ENCODE measurements around the gene PPP3CA.

PPP3CA gene

DNA sequence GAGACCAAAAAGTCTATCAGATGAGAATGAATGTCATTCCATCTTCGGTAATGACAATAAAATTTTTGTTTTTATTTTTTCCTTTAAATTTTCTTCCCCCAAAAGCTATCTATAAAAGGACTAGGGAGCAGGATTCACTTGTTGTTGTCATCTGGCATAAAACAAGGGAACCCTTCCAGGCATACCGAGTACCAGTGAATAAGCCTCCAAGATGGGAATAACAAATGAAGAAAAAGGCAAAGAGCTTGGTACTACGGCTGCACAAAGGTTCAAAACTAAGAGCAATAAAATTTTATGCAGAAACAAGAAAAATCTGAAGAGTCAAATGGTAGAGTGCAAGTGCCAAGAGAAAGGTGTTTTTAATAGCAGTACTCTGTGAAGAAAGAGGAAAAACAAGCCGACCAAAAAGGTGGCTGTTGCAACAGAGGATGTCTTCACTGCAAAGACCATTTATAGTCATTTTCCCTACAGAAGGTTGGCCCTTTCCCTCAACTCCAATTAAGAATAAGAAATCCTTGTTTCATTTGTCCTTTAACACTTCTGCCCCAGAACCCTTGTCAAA lies 25.8 kb downstream of the PPP3CA start:
- ChIA-PET POLR2A (no interaction called here), CTCF (no interaction called here)
- TF ChIP-seq FOXK2 (IDR thresholded peaks at IDR 0.05) (no peak), NFRKB (IDR thresholded peaks at IDR 0.05) (no peak), TARDBP (IDR thresholded peaks at IDR 0.05) (no peak), HDGF (IDR thresholded peaks at IDR 0.05; ENCODE audit: borderline replicate concordance) (no peak), FOXA1 (IDR thresholded peaks at IDR 0.05) (no peak), L3MBTL2 (conservative IDR thresholded peaks at IDR 0.05) (no peak), ELF4 (IDR thresholded peaks at IDR 0.05) (no peak), ZNF384 (IDR thresholded peaks at IDR 0.05) (no peak), ARNT (IDR thresholded peaks at IDR 0.05) (no peak), FOXM1 (IDR thresholded peaks at IDR 0.05; ENCODE audit: borderline replicate concordance) (no peak), BHLHE40 (IDR thresholded peaks at IDR 0.05; ENCODE audit: borderline replicate concordance) (no peak), SUZ12 (IDR thresholded peaks at IDR 0.05) (no peak), SP1 (IDR thresholded peaks at IDR 0.05) (no peak), LEF1 (IDR thresholded peaks at IDR 0.05; ENCODE audit: borderline replicate concordance) (no peak), PKNOX1 (IDR thresholded peaks at IDR 0.05) (no peak), CTBP1 (IDR thresholded peaks at IDR 0.05; ENCODE audit: borderline replicate concordance) (no peak)

DNA sequence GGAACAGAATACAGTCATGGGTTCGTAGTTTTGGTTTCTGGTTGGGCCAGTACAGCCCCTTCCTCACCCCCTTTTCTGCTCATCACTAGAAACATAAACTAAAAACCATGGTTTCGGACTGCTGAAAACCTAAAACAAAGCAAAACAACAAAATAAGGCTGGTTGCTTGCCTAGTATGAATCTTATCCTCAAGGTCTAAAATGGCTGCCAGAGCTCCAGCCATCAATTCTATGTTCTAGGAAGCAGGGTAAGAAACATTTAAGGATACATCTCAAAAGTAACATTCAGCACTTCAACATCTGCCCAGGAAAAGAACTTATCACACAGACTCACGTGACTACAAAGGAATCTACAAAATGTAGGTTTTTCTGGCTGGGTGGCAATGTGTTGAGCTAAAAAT lies 31.5 kb downstream of the PPP3CA start:
- DNase-seq (ENCODE audit: extremely low spot score) = no peak
- CTCF ChIA-PET = no interaction called here
- TF ChIP-seq FOXK2 (IDR thresholded peaks at IDR 0.05) (no peak), ELF4 (IDR thresholded peaks at IDR 0.05) (no peak), BHLHE40 (IDR thresholded peaks at IDR 0.05; ENCODE audit: borderline replicate concordance) (no peak), LEF1 (IDR thresholded peaks at IDR 0.05; ENCODE audit: borderline replicate concordance) (no peak), ARNT (IDR thresholded peaks at IDR 0.05) (no peak), CTBP1 (IDR thresholded peaks at IDR 0.05; ENCODE audit: borderline replicate concordance) (no peak), SP1 (IDR thresholded peaks at IDR 0.05) (no peak), L3MBTL2 (conservative IDR thresholded peaks at IDR 0.05) (no peak), FOXM1 (IDR thresholded peaks at IDR 0.05; ENCODE audit: borderline replicate concordance) (no peak), NFRKB (IDR thresholded peaks at IDR 0.05) (no peak), HDGF (IDR thresholded peaks at IDR 0.05; ENCODE audit: borderline replicate concordance) (no peak), PKNOX1 (IDR thresholded peaks at IDR 0.05) (no peak), TARDBP (IDR thresholded peaks at IDR 0.05) (no peak), FOXA1 (IDR thresholded peaks at IDR 0.05) (no peak), ZNF384 (IDR thresholded peaks at IDR 0.05) (no peak), SUZ12 (IDR thresholded peaks at IDR 0.05) (no peak)
- POLR2A ChIA-PET = no interaction called here

More for the DNA sequence above, 25.8 kb downstream of the PPP3CA start:
- no peak for DNase-seq (ENCODE audit: extremely low spot score)

- CTCF ChIA-PET = no interaction called here
- POLR2A ChIA-PET = no interaction called here
- no peak for TF ChIP-seq TARDBP (IDR thresholded peaks at IDR 0.05)
- no peak for TF ChIP-seq NFRKB (IDR thresholded peaks at IDR 0.05)
- TF ChIP-seq FOXM1 (IDR thresholded peaks at IDR 0.05; ENCODE audit: borderline replicate concordance) = no peak
- TF ChIP-seq L3MBTL2 (conservative IDR thresholded peaks at IDR 0.05) = no peak
- TF ChIP-seq CTBP1 (IDR thresholded peaks at IDR 0.05; ENCODE audit: borderline replicate concordance) = no peak
- TF ChIP-seq PKNOX1 (IDR thresholded peaks at IDR 0.05) = no peak
- no peak for TF ChIP-seq HDGF (IDR thresholded peaks at IDR 0.05; ENCODE audit: borderline replicate concordance)
- no peak for TF ChIP-seq ARNT (IDR thresholded peaks at IDR 0.05)
- TF ChIP-seq BHLHE40 (IDR thresholded peaks at IDR 0.05; ENCODE audit: borderline replicate concordance) = no peak
- TF ChIP-seq SUZ12 (IDR thresholded peaks at IDR 0.05) = no peak
- no peak for TF ChIP-seq FOXA1 (IDR thresholded peaks at IDR 0.05)
- no peak for TF ChIP-seq ELF4 (IDR thresholded peaks at IDR 0.05)
- TF ChIP-seq LEF1 (IDR thresholded peaks at IDR 0.05; ENCODE audit: borderline replicate concordance) = no peak
- TF ChIP-seq SP1 (IDR thresholded peaks at IDR 0.05) = no peak
- no peak for DNase-seq (ENCODE audit: extremely low spot score)
Measured at GRCh38 chr4:101315041-101315440, 32.3 kb downstream of the PPP3CA start.

GRCh38 chr4:101309925-101310324 lies 37.4 kb downstream of the PPP3CA start:
- ChIA-PET CTCF (no interaction called here), POLR2A (no interaction called here)
- no peak for DNase-seq (ENCODE audit: extremely low spot score)
- no peak for TF ChIP-seq FOXK2 (IDR thresholded peaks at IDR 0.05)
- no peak for TF ChIP-seq ZNF384 (IDR thresholded peaks at IDR 0.05)
- no peak for TF ChIP-seq HDGF (IDR thresholded peaks at IDR 0.05; ENCODE audit: borderline replicate concordance)
- TF ChIP-seq NFRKB (IDR thresholded peaks at IDR 0.05) = no peak
- TF ChIP-seq SP1 (IDR thresholded peaks at IDR 0.05) = no peak
- no peak for TF ChIP-seq ELF4 (IDR thresholded peaks at IDR 0.05)
- TF ChIP-seq FOXA1 (IDR thresholded peaks at IDR 0.05) = no peak
- no peak for TF ChIP-seq SUZ12 (IDR thresholded peaks at IDR 0.05)
- no peak for TF ChIP-seq PKNOX1 (IDR thresholded peaks at IDR 0.05)
- TF ChIP-seq ARNT (IDR thresholded peaks at IDR 0.05) = no peak
- TF ChIP-seq FOXM1 (IDR thresholded peaks at IDR 0.05; ENCODE audit: borderline replicate concordance) = no peak

DNA sequence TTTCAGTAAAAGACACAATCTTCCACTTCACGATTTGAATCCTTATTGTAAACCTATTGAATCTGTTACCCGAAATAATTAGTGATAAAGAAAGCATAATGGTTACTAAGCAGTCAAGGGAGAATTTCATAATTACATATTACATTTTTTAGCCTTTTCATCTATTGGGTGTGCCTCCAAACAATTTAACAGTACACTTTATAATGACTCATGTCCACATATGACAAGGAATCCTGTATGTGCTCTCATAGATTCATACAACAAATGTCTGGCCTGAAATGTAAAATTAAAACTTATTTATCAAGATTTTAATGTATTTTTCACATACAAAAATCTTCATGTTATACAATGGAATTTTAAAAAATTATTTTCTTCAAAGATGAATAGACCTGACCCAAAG lies 39.4 kb downstream of the PPP3CA start:
- ChIA-PET POLR2A (no interaction called here), CTCF (no interaction called here)
- TF ChIP-seq PKNOX1 (IDR thresholded peaks at IDR 0.05) = no peak
- TF ChIP-seq SP1 (IDR thresholded peaks at IDR 0.05) = no peak
- TF ChIP-seq ZNF384 (IDR thresholded peaks at IDR 0.05) = no peak
- no peak for TF ChIP-seq FOXM1 (IDR thresholded peaks at IDR 0.05; ENCODE audit: borderline replicate concordance)
- no peak for TF ChIP-seq ARNT (IDR thresholded peaks at IDR 0.05)
- no peak for TF ChIP-seq FOXK2 (IDR thresholded peaks at IDR 0.05)
- no peak for TF ChIP-seq CTBP1 (IDR thresholded peaks at IDR 0.05; ENCODE audit: borderline replicate concordance)
- DNase-seq (ENCODE audit: extremely low spot score) = no peak

All from HEK293T (cell line).